ENCODE results near the gene LRP1. TPM values are rescaled to one million over a fixed set of nuclear protein-coding genes. Genes with fewer than 3 reads are reported as not detected.

LRP1 gene
- total and polyA plus RNA-seq, 2 experiments from 2014 or later: 28.5 to 77.5 TPM

- H3K4me3 ChIP-seq: no peak overlapping the region
- H3K4me1 ChIP-seq (ENCODE audit: low read depth): no peaks in the 10 kb centered on the region
- peak; percentile 65 for TF ChIP-seq CTCF (IDR thresholded peaks at IDR 0.05; ENCODE audit: low read depth, low read length)
Observed at GRCh38 chr12:57214398-57214781, 86.1 kb downstream of the LRP1 start.

GRCh38 chr12:57215065-57215464 is 86.8 kb downstream of the LRP1 start:
- peaks cover 65% of the 10 kb centered on the region for H3K27me3 ChIP-seq
- no peak overlapping the region for H3K4me3 ChIP-seq

More at GRCh38 chr12:57214398-57214781, 86.1 kb downstream of the LRP1 start:
- Histone ChIP-seq H3K27me3 (peaks cover 58% of the 10 kb centered on the region), H3K27ac (no peak overlapping the region), H3K36me3 (peaks cover 9% of the 10 kb centered on the region), H3K9me3 (ENCODE audit: low read depth) (no peaks in the 10 kb centered on the region)
- DNase-seq (ENCODE audit: low read depth in 1 of 2, low spot score in 1 of 2): peak; percentile 60 to 76

GRCh38 chr12:57215668-57216013 is 87.4 kb downstream of the LRP1 start:
- Histone ChIP-seq H3K4me3 (no peak overlapping the region), H3K27me3 (peaks cover 71% of the 10 kb centered on the region), H3K9me3 (ENCODE audit: low read depth) (no peaks in the 10 kb centered on the region), H3K36me3 (peaks cover 3% of the 10 kb centered on the region), H3K4me1 (ENCODE audit: low read depth) (no peaks in the 10 kb centered on the region), H3K27ac (no peak overlapping the region)
- no peak for TF ChIP-seq CTCF (IDR thresholded peaks at IDR 0.05; ENCODE audit: low read depth, low read length)
- no peak for DNase-seq (ENCODE audit: low read depth in 1 of 2, low spot score in 1 of 2)

More at GRCh38 chr12:57215065-57215464, 86.8 kb downstream of the LRP1 start:
- peaks cover 4% of the 10 kb centered on the region for H3K36me3 ChIP-seq
- no peak overlapping the region for H3K27ac ChIP-seq
- DNase-seq (ENCODE audit: low read depth in 1 of 2, low spot score in 1 of 2): no peak
- TF ChIP-seq CTCF (IDR thresholded peaks at IDR 0.05; ENCODE audit: low read depth, low read length): no peak
- H3K9me3 ChIP-seq (ENCODE audit: low read depth): no peaks in the 10 kb centered on the region
- H3K4me1 ChIP-seq (ENCODE audit: low read depth): no peaks in the 10 kb centered on the region

GRCh38 chr12:57216014-57216911 is 88.0 kb downstream of the LRP1 start, which contains the start of gene NXPH4:
Gene NXPH4 (plus strand): TSS chr12:57216794. CDS start chr12:57216970, 176 bp downstream.
- H3K27ac ChIP-seq: no peak within 1 kb of the TSS
- H3K4me1 ChIP-seq (ENCODE audit: low read depth): no peaks in the 10 kb centered on the region
- H3K36me3 ChIP-seq: no peaks in the 10 kb centered on the region
- peak within 1 kb of the TSS; percentile 31 for H3K4me3 ChIP-seq
- H3K9me3 ChIP-seq (ENCODE audit: low read depth): no peaks in the 10 kb centered on the region
- TF ChIP-seq CTCF (IDR thresholded peaks at IDR 0.05; ENCODE audit: low read depth, low read length): no peak
- peak in 1 of 2 donors; percentile 45 for DNase-seq (ENCODE audit: low read depth in 1 of 2, low spot score in 1 of 2)
- peaks cover 77% of the 10 kb centered on the region for H3K27me3 ChIP-seq

GRCh38 chr12:57216921-57217879 is 88.9 kb downstream of the LRP1 start:
- Histone ChIP-seq H3K9me3 (ENCODE audit: low read depth) (no peaks in the 10 kb centered on the region), H3K4me1 (ENCODE audit: low read depth) (no peaks in the 10 kb centered on the region), H3K36me3 (no peaks in the 10 kb centered on the region), H3K27ac (no peak overlapping the region), H3K4me3 (peak overlapping the region; percentile 31), H3K27me3 (peaks cover 86% of the 10 kb centered on the region)
- no peak for TF ChIP-seq CTCF (IDR thresholded peaks at IDR 0.05; ENCODE audit: low read depth, low read length)
- no peak for DNase-seq (ENCODE audit: low read depth in 1 of 2, low spot score in 1 of 2)

All from cardiac muscle cell (in vitro differentiated cells and primary cell).